Kidney (tissue), 14 donors: ENCODE data around the gene ZC3HAV1. TPM values are rescaled to one million over a fixed set of nuclear protein-coding genes. Genes with fewer than 3 reads are reported as not detected.

Experiments
- DNase-seq, 5 donors: peaks; one replicate each; pipeline ENCODE4 v3.0.0-alpha.2; 2013 to 2020
- FAIRE-seq: peaks from 2 replicates; lab custom pipeline; 2012; peaks lifted over from hg19 to GRCh38; lab: Jason Lieb, UNC
- H3K27ac ChIP-seq, 2 donors: one replicate each; pipeline ENCODE4 v1.7.0; 2013; ENCODE audit warnings: low read depth in 2 of 2, low read length in 2 of 2, inconsistent platforms in 1 of 2
- H3K27me3 ChIP-seq: one replicate; pipeline ENCODE4 v1.7.1; 2013; ENCODE audit warnings: low read length, inconsistent platforms; ENCODE audit not compliant: control insufficient read depth, insufficient read depth
- H3K36me3 ChIP-seq, 3 donors: one replicate each; pipeline versions ENCODE4 v1.7.0 to v1.7.1; 2013; ENCODE audit warnings: low read length in 3 of 3, control low read depth in 1 of 3, inconsistent platforms in 1 of 3; ENCODE audit not compliant: insufficient read depth in 3 of 3, control insufficient read depth in 2 of 3
- H3K4me1 ChIP-seq, 3 donors: one replicate each; pipeline versions ENCODE4 v1.7.0 to v1.7.1; 2013; ENCODE audit warnings: low read length in 3 of 3, inconsistent platforms in 1 of 3, low read depth in 1 of 3; ENCODE audit not compliant: control insufficient read depth in 2 of 3, insufficient read depth in 2 of 3
- H3K4me3 ChIP-seq, 3 donors: one replicate each; pipeline versions ENCODE4 v1.7.0 to v1.8.1; 2013; ENCODE audit warnings: low read length in 3 of 3, control low read depth in 1 of 3, inconsistent platforms in 1 of 3
- H3K9ac ChIP-seq, 3 donors: one replicate each; pipeline versions ENCODE4 v1.7.0 to v1.7.1; 2013; ENCODE audit warnings: low read length in 3 of 3, control low read depth in 1 of 3, inconsistent platforms in 1 of 3
- H3K9me3 ChIP-seq, 3 donors: one replicate each; pipeline versions ENCODE4 v1.7.0 to v1.7.1; 2013; ENCODE audit warnings: low read length in 3 of 3, control low read depth in 1 of 3, inconsistent platforms in 1 of 3; ENCODE audit not compliant: control insufficient read depth in 2 of 3, insufficient read depth in 1 of 3
- CTCF ChIP-seq: IDR thresholded peaks from 3 replicates; pipeline ENCODE4 v1.5.1; 2012; ENCODE audit warnings: mild to moderate bottlenecking, moderate library complexity, borderline replicate concordance; ENCODE audit not compliant: insufficient read depth; ENCODE audit errors: extremely low read depth
- intact Hi-C: fragments of 100-400 bp; cut with DNase I; formaldehyde crosslinking; loops from one replicate; pipeline ENCODE4 v1.11.1; 2022
- polyA plus RNA-seq: library from polyadenylated mRNA; stranded (reverse); fragments of 350-450 nt; fragmentation: Illumina TruSeq; extraction: RNeasy Lipid Tissue Mini Kit (QIAGEN cat#74804); gene quantifications from one replicate; pipeline ENCODE4 v1.2.3, GENCODE V29; 2014; ENCODE audit warnings: low read depth, low replicate concordance; ENCODE audit not compliant: insufficient read depth
- total RNA-seq: library from RNA; stranded (reverse); fragmentation: NEBNext Ultra II Directional; extraction: Animal tissue kit (Norgen Biotek cat#: 25700); gene quantifications from one replicate; pipeline ENCODE4 v1.2.1, GENCODE V29; 2021
- donor health status: control.
- donor health status: control.
- donor health status: control.
- donor health status: control.
- donor health status: control.
- donor health status: DM: yes; HTN: yes; CAD: no.
- donor health status: Normal renal cell carcinoma (clear cell type).

The ZC3HAV1 gene
- total and polyA plus RNA-seq, 2 donors from 2014 or later = 11.1 to 40.2 TPM

- peaks cover 0 to 2% (median 0%) of the 10 kb centered on the region in 3 donors for H3K4me1 ChIP-seq
- H3K27ac ChIP-seq = no peak overlapping the region
- no peaks in the 10 kb centered on the region for H3K27me3 ChIP-seq
- peaks cover 2 to 53% (median 23%) of the 10 kb centered on the region in 3 donors for H3K36me3 ChIP-seq
- FAIRE-seq = no peak
- no peak for DNase-seq
- H3K9ac ChIP-seq = no peak overlapping the region
- no peak for TF ChIP-seq CTCF
- no peak overlapping the region for H3K4me3 ChIP-seq
- H3K9me3 ChIP-seq = no peaks in the 10 kb centered on the region
- intact Hi-C loops = no loop called here
These were observed 27.9 kb downstream of the ZC3HAV1 start for GRCh38 chr7:139081584-139081983.

GRCh38 chr7:139080905-139081304 lies 28.6 kb downstream of the ZC3HAV1 start:
- intact Hi-C loops = no loop called here
- no peaks in the 10 kb centered on the region for H3K27me3 ChIP-seq
- TF ChIP-seq CTCF = no peak
- DNase-seq (no peak), FAIRE-seq (no peak)
- H3K36me3 ChIP-seq = peaks cover 2 to 56% (median 25%) of the 10 kb centered on the region in 3 donors
- no peak overlapping the region for H3K9ac ChIP-seq
- H3K9me3 ChIP-seq = no peaks in the 10 kb centered on the region
- H3K27ac ChIP-seq = no peak overlapping the region
- peaks cover 0 to 2% (median 0%) of the 10 kb centered on the region in 3 donors for H3K4me1 ChIP-seq
- no peak overlapping the region for H3K4me3 ChIP-seq

GRCh38 chr7:139079861-139080260 lies 29.7 kb downstream of the ZC3HAV1 start:
- no peaks in the 10 kb centered on the region for H3K27me3 ChIP-seq
- no peaks in the 10 kb centered on the region for H3K9me3 ChIP-seq
- H3K4me1 ChIP-seq = peaks cover 0 to 2% (median 0%) of the 10 kb centered on the region in 3 donors
- no peak for TF ChIP-seq CTCF
- intact Hi-C loops = no loop called here
- FAIRE-seq (no peak), DNase-seq (no peak)
- H3K4me3 ChIP-seq = no peak overlapping the region
- H3K27ac ChIP-seq = no peak overlapping the region
- H3K36me3 ChIP-seq = peaks cover 2 to 59% (median 28%) of the 10 kb centered on the region in 3 donors
- no peak overlapping the region for H3K9ac ChIP-seq

- Histone ChIP-seq H3K9ac (no peak overlapping the region), H3K9me3 (no peaks in the 10 kb centered on the region), H3K27ac (no peak overlapping the region), H3K27me3 (no peaks in the 10 kb centered on the region), H3K4me3 (no peak overlapping the region), H3K36me3 (peaks cover 2 to 50% (median 19%) of the 10 kb centered on the region in 3 donors), H3K4me1 (peaks cover 0 to 2% (median 0%) of the 10 kb centered on the region in 3 donors)
- DNase-seq (no peak), FAIRE-seq (no peak)
- intact Hi-C loops = no loop called here
- TF ChIP-seq CTCF = no peak
These were observed 30.6 kb downstream of the ZC3HAV1 start for GRCh38 chr7:139078911-139079310.
